Measurements from ENCODE around the gene SMAD3.

DNA sequence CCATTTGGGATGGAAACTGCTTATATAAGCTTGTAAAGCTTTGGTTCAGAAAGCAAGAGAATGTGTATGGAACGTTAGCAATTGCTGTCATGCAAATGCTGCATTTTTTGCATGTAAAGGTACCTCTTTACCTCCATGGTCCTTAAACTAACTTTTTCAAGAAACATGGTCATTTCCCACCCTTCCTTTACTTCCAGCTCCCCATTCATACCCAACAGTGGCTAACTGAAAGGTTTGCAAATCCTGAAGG, 84.3 kb downstream of the SMAD3 start:
- TF ChIP-seq, protein P1, sequence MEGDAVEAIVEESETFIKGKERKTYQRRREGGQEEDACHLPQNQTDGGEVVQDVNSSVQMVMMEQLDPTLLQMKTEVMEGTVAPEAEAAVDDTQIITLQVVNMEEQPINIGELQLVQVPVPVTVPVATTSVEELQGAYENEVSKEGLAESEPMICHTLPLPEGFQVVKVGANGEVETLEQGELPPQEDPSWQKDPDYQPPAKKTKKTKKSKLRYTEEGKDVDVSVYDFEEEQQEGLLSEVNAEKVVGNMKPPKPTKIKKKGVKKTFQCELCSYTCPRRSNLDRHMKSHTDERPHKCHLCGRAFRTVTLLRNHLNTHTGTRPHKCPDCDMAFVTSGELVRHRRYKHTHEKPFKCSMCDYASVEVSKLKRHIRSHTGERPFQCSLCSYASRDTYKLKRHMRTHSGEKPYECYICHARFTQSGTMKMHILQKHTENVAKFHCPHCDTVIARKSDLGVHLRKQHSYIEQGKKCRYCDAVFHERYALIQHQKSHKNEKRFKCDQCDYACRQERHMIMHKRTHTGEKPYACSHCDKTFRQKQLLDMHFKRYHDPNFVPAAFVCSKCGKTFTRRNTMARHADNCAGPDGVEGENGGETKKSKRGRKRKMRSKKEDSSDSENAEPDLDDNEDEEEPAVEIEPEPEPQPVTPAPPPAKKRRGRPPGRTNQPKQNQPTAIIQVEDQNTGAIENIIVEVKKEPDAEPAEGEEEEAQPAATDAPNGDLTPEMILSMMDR (conservative IDR thresholded peaks at IDR 0.05 in 1 of 2, IDR thresholded peaks at IDR 0.05 in 1 of 2; ENCODE audit: extremely low read depth in 1 of 2, insufficient read depth in 1 of 2, low read depth in 1 of 2, low read length in 2 of 2) = no peak
- no peak for TF ChIP-seq EZH2 (IDR thresholded peaks at IDR 0.05; ENCODE audit: borderline replicate concordance, low read length)
